GM23338 (cell line): Measurements from ENCODE around the gene DOCK2. TPM values are rescaled to one million over a fixed set of nuclear protein-coding genes. Genes with fewer than 3 reads are reported as not detected.

Source experiments
- ATAC-seq: fragments of 200-7000 bp; cut with Tn5 transposase; 3 replicates; pipeline ENCODE4 v1.9.1; 2020
- DNase-seq: peaks from one replicate; pipeline ENCODE4 v3.0.0-alpha.2; 2015; ENCODE audit warnings: low spot score
- H2AFZ ChIP-seq: fragments of 200-600 bp; sonication (generic); 2 replicates; pipeline ENCODE4 v1.8.0; 2016; ENCODE audit warnings: antibody characterized with exemption, mild to moderate bottlenecking, moderate library complexity
- H3F3A ChIP-seq: fragments of 200-600 bp; sonication (generic); replicated peaks from 2 replicates; pipeline ENCODE4 v1.8.0; 2017; ENCODE audit warnings: antibody characterized with exemption, mixed run types, low read depth
- H3K27ac ChIP-seq: fragments of 200-600 bp; sonication (generic); 2 replicates; pipeline ENCODE4 v1.6.1; 2016; ENCODE audit warnings: low read depth
- H3K27me3 ChIP-seq: fragments of 200-600 bp; sonication (generic); 2 replicates; pipeline ENCODE4 v1.8.0; 2016; ENCODE audit warnings: mild to moderate bottlenecking, mixed run types, moderate library complexity; ENCODE audit not compliant: insufficient read depth
- H3K36me3 ChIP-seq: fragments of 200-600 bp; sonication (generic); 2 replicates; pipeline ENCODE4 v1.8.0; 2016; ENCODE audit warnings: mild to moderate bottlenecking; ENCODE audit not compliant: insufficient read depth
- H3K4me1 ChIP-seq: fragments of 200-600 bp; sonication (generic); 2 replicates; pipeline ENCODE4 v1.8.0; 2016; ENCODE audit warnings: mild to moderate bottlenecking, moderate library complexity; ENCODE audit not compliant: insufficient read depth
- H3K4me2 ChIP-seq: fragments of 200-600 bp; sonication (generic); 2 replicates; pipeline ENCODE4 v1.7.1; 2017; ENCODE audit warnings: mixed run types
- H3K4me3 ChIP-seq: fragments of 200-600 bp; sonication (generic); 2 replicates; pipeline ENCODE4 v1.6.1; 2016; ENCODE audit warnings: mixed run types
- H3K79me2 ChIP-seq: fragments of 200-600 bp; sonication (generic); replicated peaks from 2 replicates; pipeline ENCODE4 v1.8.0; 2017; ENCODE audit warnings: mild to moderate bottlenecking; ENCODE audit not compliant: insufficient read depth
- H3K9me2 ChIP-seq: fragments of 200-600 bp; sonication (generic); 2 replicates; pipeline ENCODE4 v1.8.0; 2017; ENCODE audit not compliant: insufficient read depth
- H4K20me1 ChIP-seq: fragments of 200-600 bp; sonication (generic); replicated peaks from 2 replicates; pipeline ENCODE4 v1.8.0; 2017; ENCODE audit warnings: mild to moderate bottlenecking; ENCODE audit not compliant: insufficient read depth
- H3K27ac Mint-ChIP-seq: 2 replicates; pipeline ENCODE4 v1.8.0; 2020; ENCODE audit warnings: inconsistent platforms, mild to moderate bottlenecking, moderate library complexity, mixed read lengths
- H3K27me3 Mint-ChIP-seq: 3 replicates; pipeline ENCODE4 v1.8.0; 2022; ENCODE audit warnings: low read depth, mild to moderate bottlenecking, moderate library complexity, mixed read lengths, inconsistent platforms; ENCODE audit not compliant: insufficient read depth, poor library complexity
- H3K36me3 Mint-ChIP-seq: 3 replicates; pipeline ENCODE4 v1.8.0; 2021; ENCODE audit warnings: low read depth, mild to moderate bottlenecking, inconsistent platforms, moderate library complexity, mixed read lengths
- H3K4me1 Mint-ChIP-seq: 3 replicates; pipeline ENCODE4 v1.8.0; 2020; ENCODE audit warnings: mild to moderate bottlenecking, inconsistent platforms, mixed read lengths
- H3K4me3 Mint-ChIP-seq: 3 replicates; pipeline ENCODE4 v1.8.0; 2021; ENCODE audit warnings: moderate library complexity, mild to moderate bottlenecking, inconsistent platforms, mixed read lengths
- H3K9me3 Mint-ChIP-seq: 3 replicates; pipeline ENCODE4 v1.8.0; 2020; ENCODE audit warnings: moderate library complexity, mild to moderate bottlenecking, inconsistent platforms, mixed read lengths
- CREB1 ChIP-seq: fragments of 250-450 bp; sonication (Bioruptor Pico); IDR thresholded peaks from 2 replicates; pipeline ENCODE4 v1.5.0; 2020; ENCODE audit warnings: low read depth, mild to moderate bottlenecking, moderate library complexity
- EZH2 ChIP-seq: fragments of 200-600 bp; sonication (generic); IDR thresholded peaks from one replicate; pipeline ENCODE4 v1.8.0; 2017; ENCODE audit warnings: antibody characterized with exemption, mild to moderate bottlenecking, low read depth; ENCODE audit not compliant: unreplicated experiment
- EZH2phosphoT487 ChIP-seq: fragments of 200-600 bp; sonication (generic); IDR thresholded peaks from one replicate; pipeline ENCODE4 v1.8.1; 2018; ENCODE audit warnings: antibody characterized with exemption; ENCODE audit not compliant: unreplicated experiment
- JUNB ChIP-seq: IDR thresholded peaks from one replicate; pipeline ENCODE4 v1.6.1; 2016; ENCODE audit warnings: antibody characterized with exemption; ENCODE audit not compliant: unreplicated experiment
- NANOG ChIP-seq: IDR thresholded peaks from 2 replicates; pipeline ENCODE4 v1.6.1; 2016; ENCODE audit warnings: antibody characterized with exemption, borderline replicate concordance
- POLR2AphosphoS5 ChIP-seq: IDR thresholded peaks from 2 replicates; pipeline ENCODE4 v1.6.1; 2016; ENCODE audit warnings: antibody characterized with exemption, low read depth
- STAT1 ChIP-seq: IDR thresholded peaks from one replicate; pipeline ENCODE4 v1.6.1; 2016; ENCODE audit warnings: antibody characterized with exemption; ENCODE audit not compliant: unreplicated experiment
- ZNF114 ChIP-seq: fragments of 250-450 bp; sonication (Bioruptor Pico); IDR thresholded peaks from 2 replicates; pipeline ENCODE4 v1.5.0; 2020; ENCODE audit warnings: mild to moderate bottlenecking, moderate library complexity
- ZNF331 ChIP-seq: fragments of 250-450 bp; sonication (Bioruptor Pico); IDR thresholded peaks from 2 replicates; pipeline ENCODE4 v1.5.0; 2020; ENCODE audit warnings: low read depth, mild to moderate bottlenecking, moderate library complexity
- ZNF462 ChIP-seq: fragments of 250-450 bp; sonication (Bioruptor Pico); IDR thresholded peaks from 2 replicates; pipeline ENCODE4 v1.5.0; 2020; ENCODE audit warnings: mild to moderate bottlenecking, moderate library complexity
- polyA plus RNA-seq: library from polyadenylated mRNA; unstranded; fragments of >200 nt; fragmentation: Nextera tagmentation; extraction: Ambion mirVana; gene quantifications from 2 replicates; pipeline ENCODE4 v1.2.1, GENCODE V29; 2016
- total RNA-seq: library from RNA; depleted of rRNA; stranded (reverse); fragments of >200 nt; shearing (Covaris generic); gene quantifications from 2 replicates; pipeline ENCODE4 v1.2.3, GENCODE V29; 2014
- TF ChIP-seq, protein P1 (sequence below): IDR thresholded peaks from 2 replicates; pipeline ENCODE4 v1.6.1; 2016; ENCODE audit warnings: antibody characterized with exemption
- TF ChIP-seq, protein P2 (sequence below), 2 experiments: fragments of 200-600 bp in 1 of 2; sonication (generic) in 1 of 2; conservative IDR thresholded peaks; 2 replicates each; pipeline versions ENCODE4 v1.5.1 to v1.6.1; 2016 to 2017; ENCODE audit warnings: antibody characterized with exemption in 2 of 2, low read depth in 2 of 2, mild to moderate bottlenecking in 2 of 2, moderate library complexity in 1 of 2
- TF ChIP-seq, protein P3 (sequence below): IDR thresholded peaks from one replicate; pipeline ENCODE4 v1.6.1; 2018; ENCODE audit warnings: antibody characterized with exemption; ENCODE audit not compliant: unreplicated experiment

The DOCK2 gene
- total and polyA plus RNA-seq, 2 experiments from 2014 or later: 3.7 to 9.4 TPM

DNA sequence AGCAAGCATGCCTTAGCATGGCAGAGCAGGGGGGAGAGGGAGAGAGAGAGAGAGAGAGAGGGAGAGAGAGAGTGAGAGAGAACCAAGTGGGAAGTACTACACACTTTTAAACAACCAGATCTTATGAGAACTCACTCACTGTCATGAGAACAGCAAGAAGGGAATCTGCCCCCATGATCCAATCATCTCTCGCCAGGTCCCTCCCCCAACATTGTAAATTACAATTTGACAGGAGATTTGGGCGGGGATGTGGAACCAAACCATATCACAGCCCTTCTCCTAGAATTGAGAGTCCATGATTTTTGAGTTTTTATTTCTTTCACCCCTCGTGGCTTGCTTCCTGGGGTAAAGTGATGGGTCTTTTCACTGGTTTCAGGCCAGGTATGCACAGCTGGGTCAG lies 98.8 kb downstream of the DOCK2 start:
- no peak for DNase-seq
- Histone ChIP-seq H3K9me2 (peaks cover 4% of the 10 kb centered on the region; the same call in 1 of the 2 replicates), H3K4me1 (no peaks in the 10 kb centered on the region), H3K27me3 (no peaks in the 10 kb centered on the region), H3K79me2 (no peaks in the 10 kb centered on the region), H2AFZ (no peak overlapping the region), H3K36me3 (no peaks in the 10 kb centered on the region), H4K20me1 (no peaks in the 10 kb centered on the region), H3K4me2 (no peak overlapping the region), H3K4me3 (no peak overlapping the region), H3F3A (no peaks in the 10 kb centered on the region), H3K27ac (no peak overlapping the region)
- Mint-ChIP-seq H3K36me3 (no peaks in the 10 kb centered on the region; the same call in 2 of the 3 replicates), H3K27me3 (peaks cover 1% of the 10 kb centered on the region), H3K4me3 (no peak overlapping the region), H3K27ac (no peak overlapping the region), H3K9me3 (peaks cover 5% of the 10 kb centered on the region; the same call in 1 of the 3 replicates), H3K4me1 (no peaks in the 10 kb centered on the region; the same call in 2 of the 3 replicates)
- no peak for ATAC-seq
- TF ChIP-seq EZH2phosphoT487 (no peak), JUNB (no peak), ZNF114 (CRISPR knock-in tag) (no peak), ZNF331 (CRISPR knock-in tag) (no peak), ZNF462 (no peak), STAT1 (no peak), NANOG (no peak), EZH2 (no peak), CREB1 (CRISPR knock-in tag) (no peak), POLR2AphosphoS5 (no peak)
- TF ChIP-seq, protein P1, sequence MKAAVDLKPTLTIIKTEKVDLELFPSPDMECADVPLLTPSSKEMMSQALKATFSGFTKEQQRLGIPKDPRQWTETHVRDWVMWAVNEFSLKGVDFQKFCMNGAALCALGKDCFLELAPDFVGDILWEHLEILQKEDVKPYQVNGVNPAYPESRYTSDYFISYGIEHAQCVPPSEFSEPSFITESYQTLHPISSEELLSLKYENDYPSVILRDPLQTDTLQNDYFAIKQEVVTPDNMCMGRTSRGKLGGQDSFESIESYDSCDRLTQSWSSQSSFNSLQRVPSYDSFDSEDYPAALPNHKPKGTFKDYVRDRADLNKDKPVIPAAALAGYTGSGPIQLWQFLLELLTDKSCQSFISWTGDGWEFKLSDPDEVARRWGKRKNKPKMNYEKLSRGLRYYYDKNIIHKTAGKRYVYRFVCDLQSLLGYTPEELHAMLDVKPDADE: no peak
- TF ChIP-seq, protein P2, sequence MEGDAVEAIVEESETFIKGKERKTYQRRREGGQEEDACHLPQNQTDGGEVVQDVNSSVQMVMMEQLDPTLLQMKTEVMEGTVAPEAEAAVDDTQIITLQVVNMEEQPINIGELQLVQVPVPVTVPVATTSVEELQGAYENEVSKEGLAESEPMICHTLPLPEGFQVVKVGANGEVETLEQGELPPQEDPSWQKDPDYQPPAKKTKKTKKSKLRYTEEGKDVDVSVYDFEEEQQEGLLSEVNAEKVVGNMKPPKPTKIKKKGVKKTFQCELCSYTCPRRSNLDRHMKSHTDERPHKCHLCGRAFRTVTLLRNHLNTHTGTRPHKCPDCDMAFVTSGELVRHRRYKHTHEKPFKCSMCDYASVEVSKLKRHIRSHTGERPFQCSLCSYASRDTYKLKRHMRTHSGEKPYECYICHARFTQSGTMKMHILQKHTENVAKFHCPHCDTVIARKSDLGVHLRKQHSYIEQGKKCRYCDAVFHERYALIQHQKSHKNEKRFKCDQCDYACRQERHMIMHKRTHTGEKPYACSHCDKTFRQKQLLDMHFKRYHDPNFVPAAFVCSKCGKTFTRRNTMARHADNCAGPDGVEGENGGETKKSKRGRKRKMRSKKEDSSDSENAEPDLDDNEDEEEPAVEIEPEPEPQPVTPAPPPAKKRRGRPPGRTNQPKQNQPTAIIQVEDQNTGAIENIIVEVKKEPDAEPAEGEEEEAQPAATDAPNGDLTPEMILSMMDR (conservative IDR thresholded peaks at IDR 0.05; ENCODE audit: low read depth in 2 of 2): no peak
- TF ChIP-seq, protein P3, sequence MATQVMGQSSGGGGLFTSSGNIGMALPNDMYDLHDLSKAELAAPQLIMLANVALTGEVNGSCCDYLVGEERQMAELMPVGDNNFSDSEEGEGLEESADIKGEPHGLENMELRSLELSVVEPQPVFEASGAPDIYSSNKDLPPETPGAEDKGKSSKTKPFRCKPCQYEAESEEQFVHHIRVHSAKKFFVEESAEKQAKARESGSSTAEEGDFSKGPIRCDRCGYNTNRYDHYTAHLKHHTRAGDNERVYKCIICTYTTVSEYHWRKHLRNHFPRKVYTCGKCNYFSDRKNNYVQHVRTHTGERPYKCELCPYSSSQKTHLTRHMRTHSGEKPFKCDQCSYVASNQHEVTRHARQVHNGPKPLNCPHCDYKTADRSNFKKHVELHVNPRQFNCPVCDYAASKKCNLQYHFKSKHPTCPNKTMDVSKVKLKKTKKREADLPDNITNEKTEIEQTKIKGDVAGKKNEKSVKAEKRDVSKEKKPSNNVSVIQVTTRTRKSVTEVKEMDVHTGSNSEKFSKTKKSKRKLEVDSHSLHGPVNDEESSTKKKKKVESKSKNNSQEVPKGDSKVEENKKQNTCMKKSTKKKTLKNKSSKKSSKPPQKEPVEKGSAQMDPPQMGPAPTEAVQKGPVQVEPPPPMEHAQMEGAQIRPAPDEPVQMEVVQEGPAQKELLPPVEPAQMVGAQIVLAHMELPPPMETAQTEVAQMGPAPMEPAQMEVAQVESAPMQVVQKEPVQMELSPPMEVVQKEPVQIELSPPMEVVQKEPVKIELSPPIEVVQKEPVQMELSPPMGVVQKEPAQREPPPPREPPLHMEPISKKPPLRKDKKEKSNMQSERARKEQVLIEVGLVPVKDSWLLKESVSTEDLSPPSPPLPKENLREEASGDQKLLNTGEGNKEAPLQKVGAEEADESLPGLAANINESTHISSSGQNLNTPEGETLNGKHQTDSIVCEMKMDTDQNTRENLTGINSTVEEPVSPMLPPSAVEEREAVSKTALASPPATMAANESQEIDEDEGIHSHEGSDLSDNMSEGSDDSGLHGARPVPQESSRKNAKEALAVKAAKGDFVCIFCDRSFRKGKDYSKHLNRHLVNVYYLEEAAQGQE: no peak
